HEK293T (cell line): Measurements from ENCODE around the gene CCDC70.
A peak's percentile ranks its signal among the peaks of the same experiment; 100 is the strongest.

Source experiments
- CTCF ChIA-PET: fragments of 350-600 bp; formaldehyde crosslinking; extraction: SDS; loops from one replicate; lab custom pipeline; 2021; ENCODE audit warnings: antibody characterized with exemption, inconsistent platforms; lab: Yijun Ruan, JAX
- POLR2A ChIA-PET: fragments of 350-600 bp; formaldehyde crosslinking; extraction: SDS; loops from one replicate; lab custom pipeline; 2020; ENCODE audit warnings: antibody characterized with exemption, inconsistent platforms; lab: Yijun Ruan, JAX
- DNase-seq: peaks from one replicate; pipeline ENCODE4 v3.0.0; 2012; ENCODE audit warnings: mixed read lengths; ENCODE audit errors: extremely low spot score
- ARNT ChIP-seq: fragments of 450-650 bp; IDR thresholded peaks from 2 replicates; pipeline ENCODE4 v1.6.1; 2017; ENCODE audit warnings: mild to moderate bottlenecking
- BHLHE40 ChIP-seq: fragments of 450-650 bp; IDR thresholded peaks from 2 replicates; pipeline ENCODE4 v1.6.1; 2016; ENCODE audit warnings: mild to moderate bottlenecking, moderate library complexity, borderline replicate concordance
- CTBP1 ChIP-seq: fragments of 450-650 bp; IDR thresholded peaks from 2 replicates; pipeline ENCODE4 v1.6.1; 2016; ENCODE audit warnings: borderline replicate concordance
- ELF4 ChIP-seq: fragments of 450-650 bp; IDR thresholded peaks from 2 replicates; pipeline ENCODE4 v1.6.1; 2017; ENCODE audit warnings: antibody characterized with exemption
- FOXA1 ChIP-seq: fragments of 450-650 bp; IDR thresholded peaks from 2 replicates; pipeline ENCODE4 v1.6.1; 2016; ENCODE audit warnings: mild to moderate bottlenecking
- FOXK2 ChIP-seq: fragments of 450-650 bp; IDR thresholded peaks from 2 replicates; pipeline ENCODE4 v1.6.1; 2016; ENCODE audit warnings: mild to moderate bottlenecking
- FOXM1 ChIP-seq: fragments of 450-650 bp; IDR thresholded peaks from 2 replicates; pipeline ENCODE4 v1.6.1; 2017; ENCODE audit warnings: mild to moderate bottlenecking, borderline replicate concordance
- HDGF ChIP-seq: fragments of 450-650 bp; IDR thresholded peaks from 2 replicates; pipeline ENCODE4 v1.6.1; 2017; ENCODE audit warnings: antibody characterized with exemption, borderline replicate concordance
- L3MBTL2 ChIP-seq: fragments of 450-650 bp; conservative IDR thresholded peaks from 2 replicates; pipeline ENCODE4 v1.6.1; 2016; ENCODE audit warnings: mild to moderate bottlenecking
- LEF1 ChIP-seq: fragments of 450-650 bp; IDR thresholded peaks from 2 replicates; pipeline ENCODE4 v1.6.1; 2017; ENCODE audit warnings: mild to moderate bottlenecking, borderline replicate concordance
- NFRKB ChIP-seq: fragments of 450-650 bp; IDR thresholded peaks from 2 replicates; pipeline ENCODE4 v1.6.1; 2016; ENCODE audit warnings: mild to moderate bottlenecking, moderate library complexity
- SP1 ChIP-seq: fragments of 450-650 bp; IDR thresholded peaks from 2 replicates; pipeline ENCODE4 v1.6.1; 2017
- SUZ12 ChIP-seq: fragments of 450-650 bp; IDR thresholded peaks from 2 replicates; pipeline ENCODE4 v1.6.1; 2016; ENCODE audit warnings: mild to moderate bottlenecking
- TARDBP ChIP-seq: fragments of 450-650 bp; IDR thresholded peaks from 2 replicates; pipeline ENCODE4 v1.6.1; 2016
- ZNF384 ChIP-seq: fragments of 450-650 bp; IDR thresholded peaks from 2 replicates; pipeline ENCODE4 v1.6.1; 2016
- TF ChIP-seq, protein P1 (sequence below): fragments of 450-650 bp; IDR thresholded peaks from 2 replicates; pipeline ENCODE4 v1.6.1; 2016

Gene CCDC70

DNA sequence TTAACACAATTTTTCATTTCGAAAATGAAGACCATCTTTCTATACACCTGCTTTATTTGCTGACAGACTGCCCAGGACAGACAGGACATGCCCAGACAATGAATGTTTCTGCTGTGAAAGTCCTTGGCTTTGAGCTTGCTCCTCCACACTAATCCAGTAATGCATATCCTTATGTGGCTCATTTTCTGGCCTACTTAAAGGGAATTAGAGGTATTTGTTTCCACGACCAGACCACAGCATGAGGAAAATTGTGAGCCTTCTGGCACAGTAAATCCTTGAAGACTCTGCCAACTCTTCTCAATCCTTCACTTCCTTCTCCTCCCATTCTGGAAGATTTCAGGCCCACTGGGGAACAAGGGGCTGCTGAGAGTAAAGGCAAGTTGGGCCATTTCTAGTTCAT is 25.7 kb downstream of the CCDC70 start:
- no peak for DNase-seq
- ChIA-PET POLR2A (no interaction called here), CTCF (no interaction called here)
- no peak for TF ChIP-seq ELF4
- no peak for TF ChIP-seq FOXM1
- no peak for TF ChIP-seq ZNF384
- no peak for TF ChIP-seq SP1
- TF ChIP-seq, protein P1, sequence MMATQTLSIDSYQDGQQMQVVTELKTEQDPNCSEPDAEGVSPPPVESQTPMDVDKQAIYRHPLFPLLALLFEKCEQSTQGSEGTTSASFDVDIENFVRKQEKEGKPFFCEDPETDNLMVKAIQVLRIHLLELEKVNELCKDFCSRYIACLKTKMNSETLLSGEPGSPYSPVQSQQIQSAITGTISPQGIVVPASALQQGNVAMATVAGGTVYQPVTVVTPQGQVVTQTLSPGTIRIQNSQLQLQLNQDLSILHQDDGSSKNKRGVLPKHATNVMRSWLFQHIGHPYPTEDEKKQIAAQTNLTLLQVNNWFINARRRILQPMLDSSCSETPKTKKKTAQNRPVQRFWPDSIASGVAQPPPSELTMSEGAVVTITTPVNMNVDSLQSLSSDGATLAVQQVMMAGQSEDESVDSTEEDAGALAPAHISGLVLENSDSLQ: no peak
- TF ChIP-seq L3MBTL2: no peak
- TF ChIP-seq FOXA1: no peak
- TF ChIP-seq NFRKB: no peak
- no peak for TF ChIP-seq SUZ12
- no peak for TF ChIP-seq ARNT
- no peak for TF ChIP-seq CTBP1
- no peak for TF ChIP-seq TARDBP
- TF ChIP-seq HDGF: no peak
- no peak for TF ChIP-seq LEF1
- TF ChIP-seq BHLHE40: no peak

GRCh38 chr13:51892657-51893056 is 30.9 kb downstream of the CCDC70 start:
- POLR2A ChIA-PET: no interaction called here

GRCh38 chr13:51894239-51894638 is 32.5 kb downstream of the CCDC70 start:
- TF ChIP-seq SP1 (no peak), FOXM1 (no peak), LEF1 (no peak), FOXK2 (no peak), CTBP1 (no peak)
- ChIA-PET CTCF (interaction anchor here (3.4 kb wide), 1 partner anchor 233 kb away, joined by 10 read pairs; no protein-coding TSS in a partner anchor), POLR2A (no interaction called here)
- no peak for DNase-seq

More at GRCh38 chr13:51892657-51893056, 30.9 kb downstream of the CCDC70 start:
- CTCF ChIA-PET: interaction anchor here (0.9 kb wide), 1 partner anchor 236 kb away, joined by 3 read pairs; the partner anchor contains the start of gene NEK5
- TF ChIP-seq L3MBTL2 (no peak), ELF4 (no peak), BHLHE40 (no peak), FOXM1 (no peak), LEF1 (no peak), ARNT (no peak), HDGF (no peak)
- TF ChIP-seq, protein P1: no peak
- no peak for DNase-seq

DNA sequence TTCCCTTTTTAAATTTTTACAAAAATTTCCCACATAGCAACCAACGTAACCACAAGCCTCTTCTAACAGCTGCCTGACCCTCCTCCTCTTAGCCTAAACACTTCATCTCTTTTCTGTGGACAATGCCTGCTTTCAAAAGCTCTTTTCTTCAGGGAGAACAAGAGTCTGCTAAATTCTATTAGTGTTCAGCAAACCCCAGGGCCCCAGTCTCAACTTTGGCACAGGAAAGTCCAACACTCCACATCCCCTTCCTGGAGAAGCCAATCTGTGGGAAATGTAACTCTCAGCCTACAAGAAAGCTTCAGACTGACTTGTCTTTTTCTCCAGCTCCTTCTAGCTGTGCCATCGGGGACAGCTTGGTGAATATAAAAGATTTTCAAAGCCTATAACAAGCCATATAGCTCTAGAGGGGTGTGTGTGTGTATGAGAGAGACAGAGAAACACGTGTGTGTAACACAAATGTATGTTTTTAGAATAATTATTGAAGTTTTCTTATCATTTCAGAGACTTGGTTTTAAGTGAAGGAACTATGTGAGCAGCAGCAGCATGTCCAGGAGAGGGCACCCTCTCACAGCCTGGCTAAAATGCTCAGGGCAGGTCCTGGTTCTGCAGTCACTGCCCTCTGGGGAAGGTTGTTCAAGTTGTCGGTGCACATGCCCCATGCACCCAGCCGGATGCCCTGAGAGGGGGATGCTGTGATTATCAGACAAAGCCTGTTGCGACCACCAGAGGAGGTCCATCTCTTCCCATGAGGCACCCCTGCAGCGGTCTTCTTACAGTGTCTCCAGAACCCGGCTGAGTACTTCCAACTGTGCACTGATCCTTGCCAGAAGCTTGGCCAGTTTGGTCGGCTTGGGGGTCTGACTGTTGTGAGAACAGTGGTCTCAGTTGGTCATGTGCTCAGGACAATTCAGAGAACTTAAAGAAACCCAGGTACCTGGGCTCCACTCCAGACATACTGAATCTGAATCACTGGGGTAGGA is 34.4 kb downstream of the CCDC70 start:
- TF ChIP-seq ZNF384 (no peak), HDGF (no peak), NFRKB (no peak), BHLHE40 (no peak), SUZ12 (no peak), L3MBTL2 (no peak), ELF4 (no peak)
- TF ChIP-seq, protein P1: no peak
- CTCF ChIA-PET: interaction anchor here (1.1 to 3.4 kb wide), 2 partner anchors 17 to 231 kb away, joined by 3 to 10 read pairs; no protein-coding TSS in a partner anchor
- peak; percentile 70 for DNase-seq
- POLR2A ChIA-PET: no interaction called here

- no peak for TF ChIP-seq NFRKB
- no peak for TF ChIP-seq ARNT
- no peak for TF ChIP-seq ELF4
- TF ChIP-seq BHLHE40: no peak
- no peak for TF ChIP-seq SP1
- TF ChIP-seq FOXM1: no peak
- TF ChIP-seq FOXA1: no peak
- TF ChIP-seq SUZ12: no peak
- TF ChIP-seq ZNF384: no peak
- TF ChIP-seq FOXK2: no peak
- TF ChIP-seq TARDBP: no peak
- no peak for TF ChIP-seq LEF1
- TF ChIP-seq, protein P1: no peak
- TF ChIP-seq L3MBTL2: no peak
- TF ChIP-seq CTBP1: no peak
- no peak for TF ChIP-seq HDGF
- DNase-seq: no peak
- ChIA-PET POLR2A (no interaction called here), CTCF (no interaction called here)
Measured at GRCh38 chr13:51900471-51900870, 38.7 kb downstream of the CCDC70 start.
